H1 (cell line): ENCODE data around the gene ACTL10.
"Not testable (repeated sequence)": the region's sequence is repeated elsewhere in the genome, so short reads cannot be mapped to it uniquely, and the experiment has no call there.

ENCODE experiments used
- CTCF ChIP-seq, 3 experiments: IDR thresholded peaks; 1 replicate in 2 of 3; 2 replicates in 1 of 3; pipeline versions ENCODE4 v1.5.1 to v1.6.1; 2011; ENCODE audit warnings: low read length in 3 of 3, mild to moderate bottlenecking in 3 of 3, inconsistent platforms in 2 of 3, low read depth in 1 of 3, moderate library complexity in 1 of 3; ENCODE audit not compliant: insufficient read depth in 1 of 3; ENCODE audit errors: control extremely low read depth in 1 of 3
- EP300 ChIP-seq, 2 experiments: IDR thresholded peaks; 1 replicate in 1 of 2; 2 replicates in 1 of 2; pipeline ENCODE4 v1.6.1; 2011 to 2012; ENCODE audit warnings: low read depth in 2 of 2, low read length in 2 of 2, mild to moderate bottlenecking in 2 of 2, borderline replicate concordance in 1 of 2, inconsistent platforms in 1 of 2, moderate library complexity in 1 of 2
- POLR2A ChIP-seq, 2 experiments: IDR thresholded peaks; 1 replicate in 1 of 2; 2 replicates in 1 of 2; pipeline ENCODE4 v1.6.1; 2011; ENCODE audit warnings: low read depth in 2 of 2, low read length in 2 of 2, mild to moderate bottlenecking in 2 of 2; ENCODE audit errors: control extremely low read depth in 1 of 2
- POLR2AphosphoS5 ChIP-seq: IDR thresholded peaks from 2 replicates; pipeline ENCODE4 v1.6.1; 2011; ENCODE audit warnings: low read depth, low read length
- RAD21 ChIP-seq, 2 experiments: IDR thresholded peaks in 1 of 2; conservative IDR thresholded peaks in 1 of 2; 2 replicates each; pipeline ENCODE4 v1.6.1; 2011; ENCODE audit warnings: low read depth in 2 of 2, low read length in 2 of 2, improper control_type of control experiment in 1 of 2, inconsistent platforms in 1 of 2, mild to moderate bottlenecking in 1 of 2, moderate library complexity in 1 of 2
- RBBP5 ChIP-seq: IDR thresholded peaks from 2 replicates; pipeline ENCODE4 v1.7.1; 2012; ENCODE audit warnings: low read depth, mild to moderate bottlenecking, inconsistent platforms, low read length, moderate library complexity, borderline replicate concordance

GRCh38 chr20:33646959-33647602 is 19.7 kb upstream of the ACTL10 start:
- not testable (repeated sequence) for TF ChIP-seq RAD21 (IDR thresholded peaks at IDR 0.05 in 1 of 2, conservative IDR thresholded peaks at IDR 0.05 in 1 of 2; ENCODE audit: low read depth in 2 of 2, low read length in 2 of 2); CTCF (IDR thresholded peaks at IDR 0.05; ENCODE audit: control extremely low read depth in 1 of 3, insufficient read depth in 1 of 3, low read depth in 1 of 3, low read length in 3 of 3); POLR2A (IDR thresholded peaks at IDR 0.05; ENCODE audit: control extremely low read depth in 1 of 2, low read depth in 2 of 2, low read length in 2 of 2); EP300 (IDR thresholded peaks at IDR 0.05; ENCODE audit: borderline replicate concordance in 1 of 2, low read depth in 2 of 2, low read length in 2 of 2); RBBP5; POLR2AphosphoS5
